SK-N-SH treated with all-trans-retinoic acid at 6 μM for 48 hours (cell line): ENCODE results near the gene CDC42BPB.

Experiments used
- BACH2 ChIP-seq: fragments of 250-450 bp; sonication (Bioruptor Pico); IDR thresholded peaks from 2 replicates; pipeline ENCODE4 v1.9.0; 2021; ENCODE audit warnings: mild to moderate bottlenecking, borderline replicate concordance
- ESRRG ChIP-seq: fragments of 250-450 bp; sonication (Bioruptor Pico); IDR thresholded peaks from 2 replicates; pipeline ENCODE4 v1.6.1; 2021; ENCODE audit warnings: mild to moderate bottlenecking
- ISL1 ChIP-seq: fragments of 250-450 bp; sonication (Bioruptor Pico); IDR thresholded peaks from 2 replicates; pipeline ENCODE4 v2.1.2; 2022; ENCODE audit warnings: mild to moderate bottlenecking, moderate library complexity
- OSR1 ChIP-seq: fragments of 250-450 bp; sonication (Bioruptor Pico); IDR thresholded peaks from 2 replicates; pipeline ENCODE4 v1.8.0; 2022; ENCODE audit warnings: moderate library complexity, mild to moderate bottlenecking, inconsistent platforms
- RARB ChIP-seq: fragments of 250-450 bp; sonication (Bioruptor Pico); IDR thresholded peaks from 2 replicates; pipeline ENCODE4 v1.8.0; 2021; ENCODE audit warnings: mild to moderate bottlenecking, moderate library complexity
- TCF4 ChIP-seq: fragments of 250-450 bp; sonication (Bioruptor Pico); IDR thresholded peaks from 2 replicates; pipeline ENCODE4 v1.8.0; 2021; ENCODE audit warnings: mild to moderate bottlenecking, moderate library complexity, borderline replicate concordance
- ZFP3 ChIP-seq: fragments of 250-450 bp; sonication (Bioruptor Pico); IDR thresholded peaks from 2 replicates; pipeline ENCODE4 v1.5.0; 2020; ENCODE audit warnings: mild to moderate bottlenecking, moderate library complexity
- ZFP30 ChIP-seq: fragments of 450-650 bp; formaldehyde crosslinking; IDR thresholded peaks from 2 replicates; pipeline ENCODE4 v1.5.0; 2022; ENCODE audit warnings: mild to moderate bottlenecking, moderate library complexity
- TF ChIP-seq, protein P1 (sequence below): fragments of 250-450 bp; sonication (Bioruptor Pico); IDR thresholded peaks from 2 replicates; pipeline ENCODE4 v1.5.1; 2021; ENCODE audit warnings: mild to moderate bottlenecking, moderate library complexity
- TF ChIP-seq, protein P2 (sequence below): fragments of 250-450 bp; sonication (Bioruptor Pico); IDR thresholded peaks from 2 replicates; pipeline ENCODE4 v1.8.0; 2020; ENCODE audit warnings: mild to moderate bottlenecking, moderate library complexity, borderline replicate concordance

DNA sequence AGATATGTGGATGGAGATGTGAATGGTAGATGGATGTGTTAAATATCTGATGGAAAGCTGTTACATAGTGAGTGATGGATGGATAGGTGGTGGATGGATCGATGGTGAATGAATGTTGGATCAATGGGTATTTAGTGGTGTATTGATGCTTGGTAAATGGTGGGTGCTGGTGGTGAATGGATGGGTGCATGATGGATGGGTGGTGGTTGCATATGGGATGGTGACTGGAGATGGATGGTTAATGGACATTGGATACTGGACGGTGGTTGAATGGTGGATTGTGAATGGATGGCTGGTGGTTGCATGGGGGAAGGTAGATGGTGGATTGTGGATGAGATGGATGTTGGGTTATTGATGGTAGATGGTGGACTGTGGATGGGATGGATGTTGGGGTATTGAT, 24.6 kb upstream of the CDC42BPB start:
- TF ChIP-seq ZFP30 (CRISPR knock-in tag) = no peak
- no peak for TF ChIP-seq ZFP3 (CRISPR knock-in tag)
- no peak for TF ChIP-seq RARB
- TF ChIP-seq TCF4 = no peak
- no peak for TF ChIP-seq ISL1 (CRISPR knock-in tag)
- TF ChIP-seq, protein P1, sequence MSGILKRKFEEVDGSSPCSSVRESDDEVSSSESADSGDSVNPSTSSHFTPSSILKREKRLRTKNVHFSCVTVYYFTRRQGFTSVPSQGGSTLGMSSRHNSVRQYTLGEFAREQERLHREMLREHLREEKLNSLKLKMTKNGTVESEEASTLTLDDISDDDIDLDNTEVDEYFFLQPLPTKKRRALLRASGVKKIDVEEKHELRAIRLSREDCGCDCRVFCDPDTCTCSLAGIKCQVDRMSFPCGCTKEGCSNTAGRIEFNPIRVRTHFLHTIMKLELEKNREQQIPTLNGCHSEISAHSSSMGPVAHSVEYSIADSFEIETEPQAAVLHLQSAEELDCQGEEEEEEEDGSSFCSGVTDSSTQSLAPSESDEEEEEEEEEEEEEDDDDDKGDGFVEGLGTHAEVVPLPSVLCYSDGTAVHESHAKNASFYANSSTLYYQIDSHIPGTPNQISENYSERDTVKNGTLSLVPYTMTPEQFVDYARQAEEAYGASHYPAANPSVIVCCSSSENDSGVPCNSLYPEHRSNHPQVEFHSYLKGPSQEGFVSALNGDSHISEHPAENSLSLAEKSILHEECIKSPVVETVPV (CRISPR knock-in tag) = no peak
- no peak for TF ChIP-seq BACH2 (CRISPR knock-in tag)
- TF ChIP-seq ESRRG (CRISPR knock-in tag) = no peak
- TF ChIP-seq, protein P2, sequence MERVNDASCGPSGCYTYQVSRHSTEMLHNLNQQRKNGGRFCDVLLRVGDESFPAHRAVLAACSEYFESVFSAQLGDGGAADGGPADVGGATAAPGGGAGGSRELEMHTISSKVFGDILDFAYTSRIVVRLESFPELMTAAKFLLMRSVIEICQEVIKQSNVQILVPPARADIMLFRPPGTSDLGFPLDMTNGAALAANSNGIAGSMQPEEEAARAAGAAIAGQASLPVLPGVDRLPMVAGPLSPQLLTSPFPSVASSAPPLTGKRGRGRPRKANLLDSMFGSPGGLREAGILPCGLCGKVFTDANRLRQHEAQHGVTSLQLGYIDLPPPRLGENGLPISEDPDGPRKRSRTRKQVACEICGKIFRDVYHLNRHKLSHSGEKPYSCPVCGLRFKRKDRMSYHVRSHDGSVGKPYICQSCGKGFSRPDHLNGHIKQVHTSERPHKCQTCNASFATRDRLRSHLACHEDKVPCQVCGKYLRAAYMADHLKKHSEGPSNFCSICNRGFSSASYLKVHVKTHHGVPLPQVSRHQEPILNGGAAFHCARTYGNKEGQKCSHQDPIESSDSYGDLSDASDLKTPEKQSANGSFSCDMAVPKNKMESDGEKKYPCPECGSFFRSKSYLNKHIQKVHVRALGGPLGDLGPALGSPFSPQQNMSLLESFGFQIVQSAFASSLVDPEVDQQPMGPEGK (CRISPR knock-in tag) = no peak
- TF ChIP-seq OSR1 (CRISPR knock-in tag) = no peak
